Osteocyte (in vitro differentiated cells): ENCODE results near the gene PRKD1. TPM values are rescaled to one million over a fixed set of nuclear protein-coding genes. Genes with fewer than 3 reads are reported as not detected.

ENCODE experiments used
- DNase-seq: peaks from one replicate; pipeline ENCODE4 v3.0.0; 2021; ENCODE audit warnings: mixed read lengths; ENCODE audit not compliant: unreplicated experiment; ENCODE audit errors: extremely low spot score
- H3K27ac Mint-ChIP-seq: one replicate; pipeline ENCODE4 v1.8.0; 2021; ENCODE audit warnings: mild to moderate bottlenecking, mixed read lengths; ENCODE audit not compliant: unreplicated experiment
- H3K27me3 Mint-ChIP-seq: one replicate; pipeline ENCODE4 v1.8.0; 2021; ENCODE audit warnings: mixed read lengths; ENCODE audit not compliant: unreplicated experiment
- H3K36me3 Mint-ChIP-seq: one replicate; pipeline ENCODE4 v1.8.0; 2021; ENCODE audit warnings: mixed read lengths; ENCODE audit not compliant: unreplicated experiment
- H3K4me1 Mint-ChIP-seq: one replicate; pipeline ENCODE4 v1.8.0; 2021; ENCODE audit warnings: mixed read lengths; ENCODE audit not compliant: unreplicated experiment
- H3K4me3 Mint-ChIP-seq: one replicate; pipeline ENCODE4 v1.8.0; 2021; ENCODE audit warnings: mild to moderate bottlenecking, moderate library complexity, mixed read lengths; ENCODE audit not compliant: unreplicated experiment
- H3K9me3 Mint-ChIP-seq: one replicate; pipeline ENCODE4 v1.8.0; 2021; ENCODE audit warnings: mixed read lengths; ENCODE audit not compliant: unreplicated experiment
- total RNA-seq: library from RNA; stranded (reverse); gene quantifications from 2 replicates; pipeline ENCODE4 v1.2.1, GENCODE V29; 2021
- TF ChIP-seq, protein P1 (sequence below): fragments of 200-600 bp; sonication (generic); IDR thresholded peaks from 2 replicates; pipeline ENCODE4 v1.5.0; 2021; ENCODE audit warnings: antibody characterized with exemption, mild to moderate bottlenecking, moderate library complexity

PRKD1 gene
- total RNA-seq, 1 donor from 2014 or later = 6.6 TPM

DNA sequence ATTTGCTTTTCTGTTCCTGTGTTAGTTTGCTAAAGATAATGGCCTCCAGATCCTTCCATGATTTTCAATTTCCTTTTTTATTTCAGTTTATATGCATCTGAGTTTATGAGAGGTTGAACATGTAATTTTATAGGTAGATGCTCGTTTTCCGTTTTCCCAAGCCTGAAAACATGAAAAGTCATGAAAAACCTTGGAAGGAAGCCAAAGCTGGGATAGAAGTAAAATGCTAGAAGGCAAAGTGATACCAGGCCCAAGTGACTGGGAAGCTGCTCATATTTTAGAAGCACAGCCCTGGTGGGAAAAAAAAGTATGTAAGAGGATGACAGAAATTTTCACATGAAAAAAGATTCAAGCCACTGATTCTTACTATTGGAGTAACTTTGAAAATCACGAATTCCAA lies 290.8 kb downstream of the PRKD1 start:
- no peaks in the 10 kb centered on the region for H3K27me3 Mint-ChIP-seq
- H3K27ac Mint-ChIP-seq = no peak overlapping the region
- no peak overlapping the region for H3K4me3 Mint-ChIP-seq
- no peaks in the 10 kb centered on the region for H3K9me3 Mint-ChIP-seq
- no peak for DNase-seq
- no peaks in the 10 kb centered on the region for H3K36me3 Mint-ChIP-seq
- peaks cover 13% of the 10 kb centered on the region for H3K4me1 Mint-ChIP-seq
- TF ChIP-seq, protein P1, sequence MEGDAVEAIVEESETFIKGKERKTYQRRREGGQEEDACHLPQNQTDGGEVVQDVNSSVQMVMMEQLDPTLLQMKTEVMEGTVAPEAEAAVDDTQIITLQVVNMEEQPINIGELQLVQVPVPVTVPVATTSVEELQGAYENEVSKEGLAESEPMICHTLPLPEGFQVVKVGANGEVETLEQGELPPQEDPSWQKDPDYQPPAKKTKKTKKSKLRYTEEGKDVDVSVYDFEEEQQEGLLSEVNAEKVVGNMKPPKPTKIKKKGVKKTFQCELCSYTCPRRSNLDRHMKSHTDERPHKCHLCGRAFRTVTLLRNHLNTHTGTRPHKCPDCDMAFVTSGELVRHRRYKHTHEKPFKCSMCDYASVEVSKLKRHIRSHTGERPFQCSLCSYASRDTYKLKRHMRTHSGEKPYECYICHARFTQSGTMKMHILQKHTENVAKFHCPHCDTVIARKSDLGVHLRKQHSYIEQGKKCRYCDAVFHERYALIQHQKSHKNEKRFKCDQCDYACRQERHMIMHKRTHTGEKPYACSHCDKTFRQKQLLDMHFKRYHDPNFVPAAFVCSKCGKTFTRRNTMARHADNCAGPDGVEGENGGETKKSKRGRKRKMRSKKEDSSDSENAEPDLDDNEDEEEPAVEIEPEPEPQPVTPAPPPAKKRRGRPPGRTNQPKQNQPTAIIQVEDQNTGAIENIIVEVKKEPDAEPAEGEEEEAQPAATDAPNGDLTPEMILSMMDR = no peak

DNA sequence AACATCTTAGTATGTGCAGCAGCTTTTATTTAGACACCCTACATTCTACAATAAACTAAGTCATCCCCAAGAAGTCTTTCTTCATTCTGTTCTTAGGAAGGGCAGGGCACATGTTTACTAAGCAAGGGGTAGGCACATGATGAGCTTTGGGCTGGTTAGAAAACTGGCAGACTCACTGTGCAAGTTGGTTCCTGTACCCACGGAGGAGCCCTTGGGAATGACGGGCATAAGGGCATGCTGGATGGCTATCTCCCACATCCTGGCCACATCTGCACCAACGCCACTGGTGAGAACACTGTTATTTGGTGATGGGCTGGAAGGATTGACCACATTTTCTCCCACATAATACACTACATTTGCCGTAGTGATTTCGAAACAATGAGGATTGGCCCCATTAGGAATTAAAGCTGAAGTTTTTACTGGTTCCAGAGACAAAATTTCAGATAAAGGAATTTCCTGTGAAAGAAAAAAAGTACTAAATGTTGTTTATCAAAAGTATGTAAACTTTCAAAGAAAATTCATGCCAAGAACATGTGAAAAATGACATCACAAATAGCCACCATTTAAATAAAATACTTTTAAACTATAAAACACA lies 297.0 kb downstream of the PRKD1 start:
- DNase-seq = no peak
- peaks cover 11% of the 10 kb centered on the region for H3K4me1 Mint-ChIP-seq
- no peak overlapping the region for H3K27ac Mint-ChIP-seq
- no peaks in the 10 kb centered on the region for H3K27me3 Mint-ChIP-seq
- TF ChIP-seq, protein P1 = no peak
- H3K36me3 Mint-ChIP-seq = no peaks in the 10 kb centered on the region
- no peak overlapping the region for H3K4me3 Mint-ChIP-seq
- no peaks in the 10 kb centered on the region for H3K9me3 Mint-ChIP-seq

DNA sequence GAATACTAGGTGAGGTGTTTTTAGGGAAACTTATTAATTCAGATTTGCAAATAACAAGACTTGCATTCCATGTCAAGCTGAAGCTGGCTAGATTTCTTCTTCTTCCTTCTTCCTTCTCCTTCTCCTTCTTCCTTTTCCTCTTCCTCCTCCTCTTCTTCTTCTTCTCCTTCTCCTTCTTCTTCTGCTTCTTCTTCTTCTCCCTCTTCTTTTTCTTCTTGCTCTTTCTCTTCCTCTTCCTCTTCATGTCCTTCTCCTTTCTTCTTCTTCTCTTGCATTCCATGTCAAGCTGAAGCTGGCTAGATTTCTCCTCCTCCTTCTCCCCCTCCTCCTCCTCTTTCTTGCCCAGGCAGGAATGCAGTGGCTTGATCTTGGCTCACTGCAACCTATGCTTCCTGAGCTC lies 297.8 kb downstream of the PRKD1 start:
- Mint-ChIP-seq H3K27ac (no peak overlapping the region), H3K4me3 (no peak overlapping the region), H3K27me3 (no peaks in the 10 kb centered on the region), H3K4me1 (peaks cover 11% of the 10 kb centered on the region), H3K36me3 (no peaks in the 10 kb centered on the region), H3K9me3 (no peaks in the 10 kb centered on the region)
- DNase-seq = no peak
- TF ChIP-seq, protein P1 = no peak

DNA sequence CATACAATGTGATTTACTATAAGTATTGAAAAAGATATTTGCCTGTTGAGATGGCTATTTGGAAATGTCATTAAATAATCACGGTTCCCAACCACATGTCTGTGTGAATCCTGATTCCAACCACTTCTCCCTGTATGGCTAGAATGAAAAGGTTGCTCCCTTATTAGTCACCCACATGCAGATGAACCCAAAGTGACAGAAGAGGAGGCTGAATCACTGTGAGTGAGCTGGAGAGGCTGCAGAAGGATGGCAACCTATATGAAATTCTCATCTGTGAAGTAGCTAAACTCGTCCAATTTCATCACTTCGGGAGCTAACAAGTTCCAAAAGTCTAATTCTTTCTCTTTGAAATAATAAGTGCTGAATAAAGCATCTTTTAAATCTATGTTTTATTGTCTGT lies 300.5 kb downstream of the PRKD1 start:
- Mint-ChIP-seq H3K36me3 (peaks cover 4% of the 10 kb centered on the region), H3K9me3 (no peaks in the 10 kb centered on the region), H3K27me3 (no peaks in the 10 kb centered on the region), H3K4me1 (peaks cover 11% of the 10 kb centered on the region), H3K4me3 (no peak overlapping the region), H3K27ac (no peak overlapping the region)
- TF ChIP-seq, protein P1 = no peak
- DNase-seq = no peak

DNA sequence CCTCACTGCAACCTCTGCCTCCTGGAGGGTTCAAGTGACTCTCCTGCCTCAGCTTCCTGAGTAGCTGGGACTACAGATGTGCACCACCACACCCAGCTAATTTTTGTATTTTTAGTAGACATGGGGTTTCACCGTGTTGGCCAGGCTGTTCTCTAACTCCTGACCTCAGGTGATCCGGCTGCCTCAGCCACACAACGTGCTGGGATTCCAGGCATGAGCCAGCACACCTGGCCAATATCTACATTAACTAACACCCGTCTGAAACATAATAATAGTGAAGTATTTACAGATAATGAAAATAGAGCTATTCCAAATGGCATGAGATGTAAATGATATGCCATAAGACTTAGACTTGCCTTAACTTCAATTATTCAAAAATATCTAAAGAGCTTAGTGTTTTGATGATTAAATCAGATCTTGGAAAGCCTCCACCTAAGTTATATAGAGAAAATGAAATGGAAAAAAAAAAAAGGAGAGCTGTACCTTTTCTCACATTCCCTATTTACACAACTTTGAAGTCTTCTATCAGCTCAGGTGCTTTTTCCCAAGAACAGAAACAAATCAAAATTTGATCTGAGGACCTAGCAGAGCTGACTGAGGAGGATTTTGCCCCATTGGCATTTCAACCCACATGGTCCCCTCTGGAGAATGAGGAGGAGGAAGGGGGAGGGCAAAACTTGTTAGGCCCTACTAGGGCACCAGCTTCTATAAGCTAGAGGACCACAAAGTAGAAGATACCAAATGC lies 309.2 kb downstream of the PRKD1 start:
- no peak overlapping the region for H3K27ac Mint-ChIP-seq
- no peaks in the 10 kb centered on the region for H3K4me1 Mint-ChIP-seq
- TF ChIP-seq, protein P1 = no peak
- no peak for DNase-seq
- no peak overlapping the region for H3K4me3 Mint-ChIP-seq
- H3K9me3 Mint-ChIP-seq = peaks cover 9% of the 10 kb centered on the region
- no peaks in the 10 kb centered on the region for H3K27me3 Mint-ChIP-seq
- peaks cover 4% of the 10 kb centered on the region for H3K36me3 Mint-ChIP-seq
